Smooth muscle cell (in vitro differentiated cells): ENCODE data around the gene COQ8A. TPM values are rescaled to one million over a fixed set of nuclear protein-coding genes. Genes with fewer than 3 reads are reported as not detected.

Source experiments
- DNase-seq: peaks from one replicate; lab custom pipeline; 2025; ENCODE audit not compliant: unreplicated experiment; lab: John Stamatoyannopoulos, UW
- H2AFZ ChIP-seq: fragments of 200-600 bp; sonication (generic); 2 replicates; pipeline ENCODE4 v1.6.0; 2016; ENCODE audit warnings: antibody characterized with exemption, low read depth, mild to moderate bottlenecking
- H3F3A ChIP-seq: fragments of 200-600 bp; sonication (generic); 2 replicates; pipeline ENCODE4 v1.6.0; 2017; ENCODE audit warnings: antibody characterized with exemption, low read depth
- H3K27ac ChIP-seq: fragments of 200-600 bp; sonication (generic); 2 replicates; pipeline ENCODE4 v1.5.1; 2016; ENCODE audit warnings: low read depth, mild to moderate bottlenecking
- H3K27me3 ChIP-seq: fragments of 200-600 bp; sonication (generic); 2 replicates; pipeline ENCODE4 v1.6.1; 2016; ENCODE audit warnings: low read depth, mild to moderate bottlenecking
- H3K36me3 ChIP-seq: fragments of 200-600 bp; sonication (generic); 2 replicates; pipeline ENCODE4 v1.5.1; 2016; ENCODE audit warnings: low read depth
- H3K4me1 ChIP-seq: fragments of 200-600 bp; sonication (generic); 2 replicates; pipeline ENCODE4 v1.5.1; 2016; ENCODE audit warnings: low read depth
- H3K4me2 ChIP-seq: fragments of 200-600 bp; sonication (generic); 2 replicates; pipeline ENCODE4 v1.6.0; 2016; ENCODE audit warnings: mild to moderate bottlenecking
- H3K4me3 ChIP-seq: fragments of 200-600 bp; sonication (generic); 2 replicates; pipeline ENCODE4 v1.5.1; 2016; ENCODE audit warnings: mild to moderate bottlenecking
- H3K79me2 ChIP-seq: fragments of 200-600 bp; sonication (generic); 2 replicates; pipeline ENCODE4 v1.6.0; 2016; ENCODE audit warnings: low read depth, mild to moderate bottlenecking
- H3K9ac ChIP-seq: fragments of 200-600 bp; sonication (generic); 2 replicates; pipeline ENCODE4 v1.6.0; 2016; ENCODE audit warnings: low read depth
- H3K9me3 ChIP-seq: fragments of 200-600 bp; sonication (generic); replicated peaks from 2 replicates; pipeline ENCODE4 v1.5.1; 2016; ENCODE audit warnings: low read depth
- H4K20me1 ChIP-seq: fragments of 200-600 bp; sonication (generic); 2 replicates; pipeline ENCODE4 v1.6.0; 2016; ENCODE audit warnings: low read depth
- WGBS: methylation state at CpG from one replicate; pipeline ENCODE4 v1.1.7; 2016; ENCODE audit warnings: low lambda C conversion rate; 5-methylcytosine and 5-hydroxymethylcytosine counted together
- polyA plus RNA-seq: library from polyadenylated mRNA; unstranded; fragments of >200 nt; fragmentation: Nextera tagmentation; extraction: Ambion mirVana; gene quantifications from 2 replicates; pipeline ENCODE4 v1.2.1, GENCODE V29; 2016
- total RNA-seq: library from RNA; depleted of rRNA; stranded (reverse); fragments of >200 nt; gene quantifications from 2 replicates; pipeline ENCODE4 v1.2.3, GENCODE V29; 2014
- TF ChIP-seq, protein P1 (sequence below): fragments of 200-600 bp; sonication (generic); IDR thresholded peaks from 2 replicates; pipeline ENCODE4 v1.5.1; 2017; ENCODE audit warnings: borderline replicate concordance, mild to moderate bottlenecking, antibody characterized with exemption; ENCODE audit not compliant: insufficient read depth, poor library complexity, severe bottlenecking

COQ8A gene
- total and polyA plus RNA-seq, 2 experiments from 2014 or later, result 3.1 to 3.4 TPM

DNA sequence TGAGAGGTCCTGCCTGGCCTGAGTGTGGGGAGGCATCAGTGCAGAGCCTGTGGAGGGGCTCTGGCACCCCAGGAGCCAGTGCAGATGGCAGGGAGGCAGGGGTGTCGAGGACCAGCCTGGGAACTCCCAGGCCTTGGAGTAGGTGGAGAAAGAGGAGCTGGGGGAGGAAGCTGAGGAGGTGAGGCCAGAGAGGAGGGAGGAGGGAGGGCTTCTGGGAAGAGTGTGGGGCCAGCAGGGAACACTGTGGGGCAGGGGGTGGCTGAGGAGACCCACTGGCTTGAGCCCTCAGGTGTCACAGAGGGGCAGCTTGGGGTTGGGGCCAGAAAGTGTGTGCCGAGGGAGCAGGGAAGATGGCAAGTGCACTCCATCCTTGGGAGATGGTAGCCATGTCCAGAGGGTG, 3.8 kb downstream of the COQ8A start:
- no peak overlapping the region for H3K27ac ChIP-seq
- no peaks in the 10 kb centered on the region for H3K9me3 ChIP-seq
- WGBS, result 81% methylated on average over 2 of the region's 2 CpGs
- H3K4me2 ChIP-seq, result no peak overlapping the region
- H3K4me1 ChIP-seq, result peaks cover 7% of the 10 kb centered on the region
- DNase-seq, result no peak
- no peaks in the 10 kb centered on the region for H3K79me2 ChIP-seq
- H2AFZ ChIP-seq, result no peak overlapping the region
- TF ChIP-seq, protein P1, sequence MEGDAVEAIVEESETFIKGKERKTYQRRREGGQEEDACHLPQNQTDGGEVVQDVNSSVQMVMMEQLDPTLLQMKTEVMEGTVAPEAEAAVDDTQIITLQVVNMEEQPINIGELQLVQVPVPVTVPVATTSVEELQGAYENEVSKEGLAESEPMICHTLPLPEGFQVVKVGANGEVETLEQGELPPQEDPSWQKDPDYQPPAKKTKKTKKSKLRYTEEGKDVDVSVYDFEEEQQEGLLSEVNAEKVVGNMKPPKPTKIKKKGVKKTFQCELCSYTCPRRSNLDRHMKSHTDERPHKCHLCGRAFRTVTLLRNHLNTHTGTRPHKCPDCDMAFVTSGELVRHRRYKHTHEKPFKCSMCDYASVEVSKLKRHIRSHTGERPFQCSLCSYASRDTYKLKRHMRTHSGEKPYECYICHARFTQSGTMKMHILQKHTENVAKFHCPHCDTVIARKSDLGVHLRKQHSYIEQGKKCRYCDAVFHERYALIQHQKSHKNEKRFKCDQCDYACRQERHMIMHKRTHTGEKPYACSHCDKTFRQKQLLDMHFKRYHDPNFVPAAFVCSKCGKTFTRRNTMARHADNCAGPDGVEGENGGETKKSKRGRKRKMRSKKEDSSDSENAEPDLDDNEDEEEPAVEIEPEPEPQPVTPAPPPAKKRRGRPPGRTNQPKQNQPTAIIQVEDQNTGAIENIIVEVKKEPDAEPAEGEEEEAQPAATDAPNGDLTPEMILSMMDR, result no peak
- H3K4me3 ChIP-seq, result no peak overlapping the region
- H3K27me3 ChIP-seq, result no peaks in the 10 kb centered on the region
- no peaks in the 10 kb centered on the region for H4K20me1 ChIP-seq
- no peak overlapping the region for H3K9ac ChIP-seq
- peaks cover under 1% of the 10 kb centered on the region for H3F3A ChIP-seq
- H3K36me3 ChIP-seq, result no peaks in the 10 kb centered on the region

DNA sequence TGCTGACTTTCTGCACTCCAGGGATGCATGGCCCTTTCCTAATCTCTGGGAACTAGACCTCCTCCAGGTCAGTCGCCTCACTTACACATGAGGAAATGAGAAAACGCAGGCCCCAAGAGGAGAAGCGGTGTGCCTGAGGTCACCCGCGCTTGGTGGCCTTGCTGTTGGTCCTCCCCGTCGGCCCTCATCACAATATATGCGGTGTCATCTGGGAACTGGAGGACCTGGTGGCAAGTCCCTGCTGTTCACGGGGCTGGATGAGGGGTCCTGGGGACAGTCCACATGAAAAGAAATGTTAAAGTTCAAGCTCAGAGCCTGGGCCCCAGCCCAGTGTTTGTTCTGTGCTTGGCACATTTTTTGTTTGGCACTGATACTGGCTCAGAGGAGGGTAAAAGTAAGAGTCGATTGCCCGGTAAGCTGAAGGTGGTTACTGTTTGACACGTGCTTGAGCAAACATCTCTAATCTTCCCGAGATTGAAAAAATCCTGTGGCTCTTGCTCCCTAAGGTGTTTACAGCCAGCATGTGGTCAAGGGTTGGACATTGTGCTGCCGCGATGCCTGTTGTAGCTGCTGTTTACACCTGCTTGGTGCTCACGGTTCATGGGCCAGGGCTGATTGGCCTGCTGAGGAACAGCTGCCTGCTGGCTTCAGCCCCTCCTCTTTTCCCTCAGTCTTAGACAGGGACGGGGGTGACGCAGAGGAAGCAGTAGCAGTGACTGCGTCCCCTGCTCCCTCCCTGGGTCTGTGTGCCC, 5.2 kb downstream of the COQ8A start:
- H3K27me3 ChIP-seq, result no peaks in the 10 kb centered on the region
- no peak overlapping the region for H2AFZ ChIP-seq
- no peaks in the 10 kb centered on the region for H3K36me3 ChIP-seq
- no peak overlapping the region for H3K4me2 ChIP-seq
- H3K9me3 ChIP-seq, result no peaks in the 10 kb centered on the region
- H3K4me1 ChIP-seq, result peaks cover 6% of the 10 kb centered on the region
- no peaks in the 10 kb centered on the region for H4K20me1 ChIP-seq
- H3K9ac ChIP-seq, result no peak overlapping the region
- H3F3A ChIP-seq, result no peaks in the 10 kb centered on the region
- H3K79me2 ChIP-seq, result no peaks in the 10 kb centered on the region
- WGBS, result 88% methylated on average over 19 of the region's 19 CpGs
- DNase-seq, result no peak
- TF ChIP-seq, protein P1, result no peak
- no peak overlapping the region for H3K27ac ChIP-seq
- no peak overlapping the region for H3K4me3 ChIP-seq

DNA sequence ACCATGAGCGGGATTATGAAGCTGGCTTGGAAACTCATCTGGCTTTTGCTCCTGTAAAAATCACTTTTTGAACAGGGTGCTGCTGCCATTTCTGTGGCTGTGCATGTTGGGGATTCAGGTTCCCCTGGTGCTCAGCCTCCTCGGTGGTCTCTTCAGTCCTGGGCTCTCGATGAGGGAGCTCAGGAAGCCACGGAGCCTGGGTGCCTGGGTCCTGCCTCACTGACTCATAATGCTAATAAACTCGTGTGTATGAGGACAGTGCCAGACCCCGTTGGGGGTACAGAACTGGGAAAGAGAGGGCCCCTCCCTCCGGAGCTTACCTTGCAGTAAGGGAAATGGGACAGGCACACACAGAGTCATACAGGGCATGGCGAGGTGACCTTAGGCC, 5.8 kb downstream of the COQ8A start:
- TF ChIP-seq, protein P1, result no peak
- 84% methylated on average over 8 of the region's 8 CpGs for WGBS

DNA sequence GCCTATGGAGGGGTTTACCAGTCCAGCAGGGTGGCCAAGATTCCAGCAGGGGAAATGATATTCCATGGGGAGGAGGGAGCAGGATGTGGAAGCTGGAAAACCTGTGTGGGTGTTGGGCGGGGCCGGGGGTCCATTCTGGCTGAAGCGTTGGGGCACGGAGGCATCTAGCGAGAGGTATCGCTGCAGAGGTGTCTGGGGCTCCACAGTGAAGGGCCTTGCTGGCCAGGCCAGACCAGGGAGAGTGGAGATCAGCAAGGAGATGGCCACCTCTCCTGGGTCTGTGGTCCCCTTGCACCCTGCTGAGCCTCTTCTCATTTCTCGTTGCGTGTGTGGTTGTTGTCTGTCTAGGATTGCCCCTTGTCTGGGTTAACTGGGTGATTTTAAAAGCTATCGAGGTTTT, 6.2 kb downstream of the COQ8A start:
- 97% methylated on average over 9 of the region's 9 CpGs for WGBS

More for the DNA sequence above, 5.8 kb downstream of the COQ8A start:
- no peak overlapping the region for H3K4me2 ChIP-seq
- no peak overlapping the region for H3K27ac ChIP-seq
- H3F3A ChIP-seq, result no peaks in the 10 kb centered on the region
- H3K9me3 ChIP-seq, result no peaks in the 10 kb centered on the region
- H3K79me2 ChIP-seq, result no peaks in the 10 kb centered on the region
- H3K4me1 ChIP-seq, result peaks cover under 1% of the 10 kb centered on the region
- no peak overlapping the region for H3K4me3 ChIP-seq
- H3K36me3 ChIP-seq, result no peaks in the 10 kb centered on the region
- H2AFZ ChIP-seq, result no peak overlapping the region
- H3K27me3 ChIP-seq, result no peaks in the 10 kb centered on the region
- DNase-seq, result no peak
- H3K9ac ChIP-seq, result no peak overlapping the region
- no peaks in the 10 kb centered on the region for H4K20me1 ChIP-seq

More for the DNA sequence above, 6.2 kb downstream of the COQ8A start:
- TF ChIP-seq, protein P1, result no peak
- Histone ChIP-seq H3K4me3 (no peak overlapping the region), H3K4me2 (no peak overlapping the region), H3K79me2 (no peaks in the 10 kb centered on the region), H3K9me3 (no peaks in the 10 kb centered on the region), H3K4me1 (no peaks in the 10 kb centered on the region), H3K9ac (no peak overlapping the region), H3K27me3 (no peaks in the 10 kb centered on the region), H4K20me1 (no peaks in the 10 kb centered on the region), H3K27ac (no peak overlapping the region), H3F3A (no peaks in the 10 kb centered on the region), H2AFZ (no peak overlapping the region), H3K36me3 (no peaks in the 10 kb centered on the region)
- no peak for DNase-seq
